GM12891 (cell line): ENCODE measurements around the gene MOB3A.

Experiments
- DNase-seq: peaks from one replicate; pipeline ENCODE4 v3.0.0; 2011; ENCODE audit warnings: low spot score; ENCODE audit not compliant: insufficient read length
- FAIRE-seq: peaks from 2 replicates; lab custom pipeline; 2011; peaks lifted over from hg19 to GRCh38; lab: Jason Lieb, UNC
- PAX5 ChIP-seq: IDR thresholded peaks from 2 replicates; pipeline ENCODE4 v1.6.1; 2011; ENCODE audit warnings: low read length, moderate library complexity, mild to moderate bottlenecking; ENCODE audit not compliant: insufficient read depth, severe bottlenecking
- POLR2A ChIP-seq: IDR thresholded peaks from 2 replicates; pipeline ENCODE4 v1.6.1; 2011; ENCODE audit warnings: low read depth, low read length, control low read depth
- POLR2AphosphoS5 ChIP-seq: IDR thresholded peaks from 2 replicates; pipeline ENCODE4 v1.6.1; 2011; ENCODE audit warnings: low read depth, low read length, control low read depth
- POU2F2 ChIP-seq: IDR thresholded peaks from 2 replicates; pipeline ENCODE4 v1.6.1; 2011; ENCODE audit warnings: low read depth, mild to moderate bottlenecking, control low read depth, low read length, moderate library complexity
- SPI1 ChIP-seq: IDR thresholded peaks from 2 replicates; pipeline ENCODE4 v1.6.1; 2011; ENCODE audit warnings: low read depth, low read length, control low read depth
- TAF1 ChIP-seq: IDR thresholded peaks from 2 replicates; pipeline ENCODE4 v1.6.1; 2011; ENCODE audit warnings: low read depth, low read length, control low read depth

Gene MOB3A

DNA sequence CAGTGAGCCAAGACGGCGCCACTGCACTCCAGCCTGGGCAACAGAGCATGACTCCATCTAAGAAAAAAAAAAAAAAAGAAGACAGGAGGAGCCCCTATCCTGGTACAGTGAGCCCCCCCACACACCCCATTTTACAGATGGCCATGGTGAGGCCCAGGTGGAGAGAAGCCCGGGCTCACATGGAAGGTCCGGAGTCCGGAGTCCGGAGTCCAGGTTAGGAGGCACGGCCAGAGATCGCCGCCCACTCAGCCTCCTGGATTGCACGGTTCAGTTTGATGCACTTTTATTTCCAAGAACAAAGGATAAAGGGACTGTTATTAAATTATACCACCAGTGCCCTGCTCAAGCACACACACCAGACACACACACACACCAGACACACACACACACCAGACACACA, 69.4 kb downstream of the MOB3A start:
- no peak for TF ChIP-seq POLR2AphosphoS5
- no peak for TF ChIP-seq POU2F2
- TF ChIP-seq POLR2A, result no peak
- TF ChIP-seq TAF1, result no peak
- TF ChIP-seq PAX5, result no peak
- TF ChIP-seq SPI1, result no peak
- DNase-seq, result no peak
- no peak for FAIRE-seq

DNA sequence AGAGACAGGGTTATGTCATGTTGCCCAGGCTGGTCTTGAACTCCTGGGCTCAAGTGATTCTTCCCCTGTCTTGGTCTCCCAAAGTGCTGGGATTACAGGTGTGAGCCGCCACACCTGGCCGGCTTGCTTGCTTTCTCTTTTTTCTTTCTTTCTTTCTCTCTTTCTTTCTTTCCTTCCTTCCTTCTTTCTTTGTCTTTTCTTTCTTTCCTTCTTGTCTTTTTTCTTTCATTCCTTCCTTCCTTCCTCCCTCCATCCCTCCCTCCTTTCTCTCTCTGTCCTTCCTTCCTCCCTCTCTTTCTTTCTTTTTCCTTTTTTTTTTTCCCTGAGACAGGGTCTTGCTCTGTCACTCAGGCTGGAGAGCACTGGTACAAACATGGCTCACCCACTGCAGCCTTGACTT, 73.8 kb downstream of the MOB3A start:
- FAIRE-seq (no peak), DNase-seq (no peak)
- TF ChIP-seq POLR2AphosphoS5 (no peak), PAX5 (no peak), POU2F2 (no peak), POLR2A (no peak), TAF1 (no peak), SPI1 (no peak)

DNA sequence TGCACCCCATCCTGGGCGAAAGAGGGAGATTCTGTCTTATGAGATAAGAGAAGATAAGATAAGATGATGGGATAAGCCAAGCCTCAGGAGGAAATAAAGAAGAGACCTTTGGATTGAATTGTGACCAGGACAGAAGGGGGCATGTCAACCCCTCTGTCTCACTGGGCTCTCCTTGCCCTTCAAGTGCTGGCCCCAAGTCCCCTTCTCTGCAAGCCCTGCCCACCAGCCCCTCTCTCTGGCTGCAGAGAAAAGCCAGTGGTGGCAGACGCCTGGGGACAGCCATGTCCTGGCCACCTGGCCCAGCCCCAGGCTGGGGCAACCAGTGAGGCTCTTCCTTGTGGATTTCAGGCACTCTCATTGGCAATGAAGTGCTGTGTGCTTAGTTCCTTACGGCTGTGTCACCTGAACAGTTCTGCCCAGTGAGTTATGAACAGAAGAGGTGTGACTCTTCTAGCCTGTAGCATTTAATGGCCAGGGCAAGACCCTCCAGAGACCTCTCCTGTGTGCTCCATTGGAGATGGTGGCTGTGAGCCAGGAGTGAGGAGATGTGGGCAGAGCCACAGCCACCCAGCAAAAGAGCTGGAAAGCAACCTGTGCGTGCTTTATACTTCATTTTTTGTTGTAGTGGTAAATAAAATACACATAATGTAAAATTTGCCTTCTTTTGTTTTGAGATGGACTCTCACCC, 74.5 kb downstream of the MOB3A start:
- TF ChIP-seq TAF1 (no peak), POLR2AphosphoS5 (no peak), PAX5 (no peak), SPI1 (no peak), POLR2A (no peak), POU2F2 (no peak)
- FAIRE-seq, result no peak

More for the DNA sequence above, 74.5 kb downstream of the MOB3A start:
- DNase-seq, result no peak
